HFFc6 (cell line): ENCODE results near the gene BCL2A1. TPM values are rescaled to one million over a fixed set of nuclear protein-coding genes. Genes with fewer than 3 reads are reported as not detected.
A peak's percentile ranks its signal among the peaks of the same experiment; 100 is the strongest.
"Not testable (repeated sequence)": the region's sequence is repeated elsewhere in the genome, so short reads cannot be mapped to it uniquely, and the experiment has no call there.

Experiments used
- DNase-seq: peaks from one replicate; pipeline ENCODE4 v3.0.0-alpha.2; 2018
- H3K27ac Mint-ChIP-seq: 2 replicates; pipeline ENCODE4 v1.8.0; 2020; ENCODE audit warnings: mild to moderate bottlenecking, mixed read lengths
- H3K27me3 Mint-ChIP-seq: 2 replicates; pipeline ENCODE4 v1.8.0; 2021; ENCODE audit warnings: mild to moderate bottlenecking, moderate library complexity, mixed read lengths; ENCODE audit not compliant: insufficient read depth
- H3K36me3 Mint-ChIP-seq: 2 replicates; pipeline ENCODE4 v1.8.0; 2021; ENCODE audit warnings: low read depth, mixed read lengths
- H3K4me1 Mint-ChIP-seq: 2 replicates; pipeline ENCODE4 v1.8.0; 2020; ENCODE audit warnings: low read depth, mixed read lengths
- H3K4me3 Mint-ChIP-seq: 2 replicates; pipeline ENCODE4 v1.8.0; 2020; ENCODE audit warnings: mild to moderate bottlenecking, moderate library complexity, mixed read lengths
- H3K9me3 Mint-ChIP-seq: 2 replicates; pipeline ENCODE4 v1.8.0; 2020; ENCODE audit warnings: mild to moderate bottlenecking, mixed read lengths
- CTCF ChIP-seq: fragments of 200-600 bp; sonication (generic); IDR thresholded peaks from 2 replicates; pipeline ENCODE4 v1.5.0; 2021; ENCODE audit warnings: antibody characterized with exemption, mild to moderate bottlenecking
- long read RNA-seq: library from polyadenylated mRNA; unstranded; transcript quantifications from one replicate; pipeline ENCODE4 v2.0.0, GENCODE V29; 2019
- total RNA-seq, 6 experiments: library from RNA; stranded (reverse); fragmentation: NEBNext Ultra II Directional; extraction: Animal tissue kit (Norgen Biotek cat#: 25700); gene quantifications; 2 replicates in 1 of 6; 3 replicates in 5 of 6; pipeline ENCODE4 v1.2.3, GENCODE V29; 2021

BCL2A1 gene
- under 1 TPM in 2 of 6 experiments, not detected in 4; 0.27 to 0.46 TPM for total RNA-seq
- long read RNA-seq, result 0 reads

- no peak for TF ChIP-seq CTCF
- Mint-ChIP-seq H3K27me3 (no peaks in the 10 kb centered on the region), H3K4me1 (peaks cover 23% of the 10 kb centered on the region), H3K9me3 (no peaks in the 10 kb centered on the region), H3K27ac (peak within 1 kb of the TSS; percentile 86), H3K4me3 (peak within 1 kb of the TSS; percentile 74), H3K36me3 (no peaks in the 10 kb centered on the region)
- DNase-seq, result peak; percentile 80
Observed at GRCh38 chr15:79970624-79971434, at the start of gene BCL2A1. TSS of gene BCL2A1 (minus strand) at chr15:79971196. CDS start at chr15:79971119, 77 bp downstream.

GRCh38 chr15:80020731-80021130 is 49.7 kb upstream of the BCL2A1 start:
- Mint-ChIP-seq H3K9me3 (no peaks in the 10 kb centered on the region), H3K27me3 (peaks cover 5% of the 10 kb centered on the region), H3K36me3 (no peaks in the 10 kb centered on the region), H3K4me1 (peaks cover 6% of the 10 kb centered on the region; the same call in 1 of the 2 replicates), H3K27ac (no peak overlapping the region), H3K4me3 (no peak overlapping the region)
- DNase-seq, result no peak
- TF ChIP-seq CTCF, result no peak

DNA sequence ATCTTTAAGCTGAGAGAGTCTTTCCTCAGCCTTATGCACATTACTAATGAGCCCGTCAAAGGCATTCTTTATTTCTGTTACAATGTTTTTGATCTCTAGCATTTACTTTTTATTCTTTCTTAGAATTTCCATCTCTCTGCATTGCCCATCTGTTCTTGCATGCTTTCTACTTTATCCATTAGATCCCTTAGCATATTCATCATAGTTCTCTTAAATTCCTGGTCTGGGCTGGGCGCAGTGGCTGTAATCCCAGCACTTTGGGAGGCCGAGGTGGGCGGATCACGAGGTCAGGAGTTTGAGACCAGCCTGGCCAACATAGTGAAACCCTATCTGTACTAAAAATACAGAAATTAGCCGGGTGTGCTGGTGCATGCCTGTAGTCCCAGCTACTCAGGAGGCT is 49.2 kb upstream of the BCL2A1 start:
- H3K4me1 Mint-ChIP-seq, H3K27ac Mint-ChIP-seq, H3K27me3 Mint-ChIP-seq, H3K36me3 Mint-ChIP-seq, DNase-seq, H3K9me3 Mint-ChIP-seq, H3K4me3 Mint-ChIP-seq: not testable (repeated sequence)

GRCh38 chr15:80019168-80019745 is 48.3 kb upstream of the BCL2A1 start:
- DNase-seq, result no peak
- Mint-ChIP-seq H3K36me3 (peaks cover 10% of the 10 kb centered on the region), H3K27ac (no peak overlapping the region), H3K4me1 (peaks cover 6% of the 10 kb centered on the region; the same call in 1 of the 2 replicates), H3K4me3 (no peak overlapping the region), H3K9me3 (peaks cover 5% of the 10 kb centered on the region), H3K27me3 (peaks cover 5% of the 10 kb centered on the region)
- no peak for TF ChIP-seq CTCF

GRCh38 chr15:80017139-80017538 is 46.1 kb upstream of the BCL2A1 start:
- Mint-ChIP-seq H3K36me3 (peaks cover 11% of the 10 kb centered on the region), H3K4me1 (peaks cover 14% of the 10 kb centered on the region)
- not testable (repeated sequence) for H3K9me3 Mint-ChIP-seq, H3K27ac Mint-ChIP-seq, DNase-seq, H3K4me3 Mint-ChIP-seq, H3K27me3 Mint-ChIP-seq

DNA sequence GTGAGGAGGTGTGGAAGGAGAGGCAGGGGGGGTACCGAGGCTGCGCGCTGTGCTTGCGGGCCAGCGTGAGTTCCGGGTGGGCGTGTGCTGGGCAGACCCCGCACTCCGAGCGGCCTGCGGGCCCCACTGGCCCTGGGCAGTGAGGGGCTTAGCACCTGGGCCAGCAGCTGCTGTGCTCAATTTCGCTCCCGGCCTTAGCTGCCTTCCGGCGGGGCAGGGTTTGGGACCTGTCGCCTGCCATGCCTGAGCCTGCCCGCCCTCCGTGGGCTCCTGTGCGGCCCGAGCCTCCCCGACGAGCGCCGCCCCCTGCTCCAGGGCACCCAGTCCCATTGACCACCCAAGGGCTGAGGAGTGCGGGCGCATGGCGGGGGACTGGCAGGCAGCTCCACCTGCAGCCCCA is 45.5 kb upstream of the BCL2A1 start:
- Mint-ChIP-seq H3K36me3 (peaks cover 11% of the 10 kb centered on the region), H3K4me1 (peaks cover 20% of the 10 kb centered on the region)
- not testable (repeated sequence) for H3K4me3 Mint-ChIP-seq, DNase-seq, H3K27me3 Mint-ChIP-seq, H3K9me3 Mint-ChIP-seq, H3K27ac Mint-ChIP-seq

DNA sequence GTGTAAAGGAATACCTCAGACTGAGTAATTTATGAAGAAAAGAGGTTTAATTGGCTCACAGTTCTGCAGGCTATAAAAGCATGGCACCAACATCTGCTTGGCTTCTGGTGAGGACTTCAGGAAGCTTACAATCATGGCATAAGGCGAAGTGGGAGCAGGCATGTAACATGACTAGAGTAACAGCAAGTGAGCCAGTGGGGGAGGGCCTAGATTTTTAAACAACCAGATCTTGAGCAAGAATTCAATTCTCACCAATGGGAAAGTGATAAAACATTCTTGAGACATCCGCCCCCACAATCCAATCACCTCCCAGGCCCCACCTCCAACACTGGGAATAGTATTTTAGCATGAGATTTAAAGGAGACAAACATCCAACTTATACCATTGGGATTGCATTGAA is 44.2 kb upstream of the BCL2A1 start:
- H3K27ac Mint-ChIP-seq, result no peak overlapping the region
- peaks cover 31% of the 10 kb centered on the region for H3K4me1 Mint-ChIP-seq
- no peak overlapping the region for H3K4me3 Mint-ChIP-seq
- no peak for DNase-seq
- H3K27me3 Mint-ChIP-seq, result peaks cover 4% of the 10 kb centered on the region
- peaks cover 11% of the 10 kb centered on the region for H3K36me3 Mint-ChIP-seq
- no peak for TF ChIP-seq CTCF
- H3K9me3 Mint-ChIP-seq, result peaks cover 5% of the 10 kb centered on the region

- H3K36me3 Mint-ChIP-seq, result peaks cover 11% of the 10 kb centered on the region
- DNase-seq, H3K4me3 Mint-ChIP-seq, H3K27me3 Mint-ChIP-seq, H3K27ac Mint-ChIP-seq, H3K9me3 Mint-ChIP-seq: not testable (repeated sequence)
- peaks cover 32% of the 10 kb centered on the region for H3K4me1 Mint-ChIP-seq
Observed at GRCh38 chr15:80014186-80014585, 43.2 kb upstream of the BCL2A1 start.
